ENCODE measurements around the gene RAD52.

DNA sequence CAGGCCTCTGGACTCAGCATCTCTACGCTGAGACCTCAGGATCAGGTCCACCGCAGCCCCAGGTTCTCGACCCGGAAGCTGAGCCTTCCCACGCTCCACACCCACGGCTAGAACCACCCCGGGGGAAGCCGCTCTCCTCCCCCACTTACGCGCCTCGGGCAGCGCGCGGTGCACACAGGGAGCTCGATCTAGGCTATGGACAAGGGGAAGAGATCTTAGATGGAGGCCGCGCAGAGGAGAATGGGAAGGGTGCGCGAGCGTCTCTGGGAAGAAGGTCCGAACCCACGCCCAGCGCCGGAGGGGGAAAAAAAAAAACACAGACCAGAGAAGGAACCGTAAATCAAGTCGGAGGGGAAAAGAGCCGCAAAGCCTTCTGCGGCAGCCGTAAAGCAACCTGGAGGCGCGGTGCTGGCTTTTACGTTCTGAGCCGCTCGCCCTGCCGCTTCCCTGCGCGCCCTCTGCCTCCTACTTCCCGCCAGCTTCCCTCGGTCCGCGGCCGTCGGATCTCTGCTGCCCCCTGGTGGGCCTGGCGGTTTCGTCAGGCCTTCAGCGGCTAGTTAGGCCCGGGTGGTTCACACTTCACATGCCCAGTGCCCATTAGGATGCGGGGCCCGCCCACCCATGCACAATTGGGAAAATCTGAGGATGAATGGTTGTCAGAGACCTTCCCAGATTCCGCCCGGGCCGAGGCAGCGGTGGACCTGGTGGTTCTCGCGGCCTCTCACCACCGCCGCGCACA, at the start of gene RAD52:
- TF ChIP-seq, protein P1, sequence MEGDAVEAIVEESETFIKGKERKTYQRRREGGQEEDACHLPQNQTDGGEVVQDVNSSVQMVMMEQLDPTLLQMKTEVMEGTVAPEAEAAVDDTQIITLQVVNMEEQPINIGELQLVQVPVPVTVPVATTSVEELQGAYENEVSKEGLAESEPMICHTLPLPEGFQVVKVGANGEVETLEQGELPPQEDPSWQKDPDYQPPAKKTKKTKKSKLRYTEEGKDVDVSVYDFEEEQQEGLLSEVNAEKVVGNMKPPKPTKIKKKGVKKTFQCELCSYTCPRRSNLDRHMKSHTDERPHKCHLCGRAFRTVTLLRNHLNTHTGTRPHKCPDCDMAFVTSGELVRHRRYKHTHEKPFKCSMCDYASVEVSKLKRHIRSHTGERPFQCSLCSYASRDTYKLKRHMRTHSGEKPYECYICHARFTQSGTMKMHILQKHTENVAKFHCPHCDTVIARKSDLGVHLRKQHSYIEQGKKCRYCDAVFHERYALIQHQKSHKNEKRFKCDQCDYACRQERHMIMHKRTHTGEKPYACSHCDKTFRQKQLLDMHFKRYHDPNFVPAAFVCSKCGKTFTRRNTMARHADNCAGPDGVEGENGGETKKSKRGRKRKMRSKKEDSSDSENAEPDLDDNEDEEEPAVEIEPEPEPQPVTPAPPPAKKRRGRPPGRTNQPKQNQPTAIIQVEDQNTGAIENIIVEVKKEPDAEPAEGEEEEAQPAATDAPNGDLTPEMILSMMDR (IDR thresholded peaks at IDR 0.05): peak; percentile 99
- TF ChIP-seq POLR2A (IDR thresholded peaks at IDR 0.05): peak; percentile 74
